ENCODE measurements around the gene MTHFD2L.
A peak's percentile ranks its signal among the peaks of the same experiment; 100 is the strongest.
"Not testable (repeated sequence)": the region's sequence is repeated elsewhere in the genome, so short reads cannot be mapped to it uniquely, and the experiment has no call there.

The MTHFD2L gene

GRCh38 chr4:74335341-74336021, 177.6 kb downstream of the MTHFD2L start:
- Histone ChIP-seq H3K4me3 (ENCODE audit: low read depth in 1 of 2, low read length in 1 of 2) (no peak overlapping the region), H3K9me3 (peaks cover 4% of the 10 kb centered on the region), H3K36me3 (no peaks in the 10 kb centered on the region), H3K27me3 (no peaks in the 10 kb centered on the region), H3K27ac (no peak overlapping the region), H3K4me1 (ENCODE audit: control insufficient read depth in 1 of 2, insufficient read depth in 1 of 2, low read depth in 1 of 2, low read length in 1 of 2) (peaks cover 5 to 10% of the 10 kb centered on the region in 2 experiments)
- no peak for TF ChIP-seq CTCF (IDR thresholded peaks at IDR 0.05)

- Histone ChIP-seq H3K9me3 (peaks cover 4% of the 10 kb centered on the region), H3K36me3 (no peaks in the 10 kb centered on the region), H3K4me3 (ENCODE audit: low read depth in 1 of 2, low read length in 1 of 2) (no peak overlapping the region), H3K27ac (peak overlapping the region; percentile 30), H3K4me1 (ENCODE audit: control insufficient read depth in 1 of 2, insufficient read depth in 1 of 2, low read depth in 1 of 2, low read length in 1 of 2) (peaks cover 5 to 9% of the 10 kb centered on the region in 2 experiments), H3K27me3 (no peaks in the 10 kb centered on the region)
- no peak for TF ChIP-seq CTCF (IDR thresholded peaks at IDR 0.05)
These were observed 180.9 kb downstream of the MTHFD2L start for GRCh38 chr4:74338792-74339333.

- peaks cover 5 to 9% of the 10 kb centered on the region in 2 experiments for H3K4me1 ChIP-seq (ENCODE audit: control insufficient read depth in 1 of 2, insufficient read depth in 1 of 2, low read depth in 1 of 2, low read length in 1 of 2)
- H3K9me3 ChIP-seq, result peaks cover 4% of the 10 kb centered on the region
- no peaks in the 10 kb centered on the region for H3K36me3 ChIP-seq
- H3K27ac ChIP-seq, result peak overlapping the region; percentile 30
- no peaks in the 10 kb centered on the region for H3K27me3 ChIP-seq
- H3K4me3 ChIP-seq (ENCODE audit: low read depth in 1 of 2, low read length in 1 of 2), result no peak overlapping the region
- TF ChIP-seq CTCF (IDR thresholded peaks at IDR 0.05), result no peak
These were observed 181.6 kb downstream of the MTHFD2L start for GRCh38 chr4:74339501-74339900.

GRCh38 chr4:74340421-74340820, 182.5 kb downstream of the MTHFD2L start:
- not testable (repeated sequence) for H3K9me3 ChIP-seq; H3K4me1 ChIP-seq (ENCODE audit: control insufficient read depth in 1 of 2, insufficient read depth in 1 of 2, low read depth in 1 of 2, low read length in 1 of 2); H3K27me3 ChIP-seq; H3K36me3 ChIP-seq; H3K4me3 ChIP-seq (ENCODE audit: low read depth in 1 of 2, low read length in 1 of 2); H3K27ac ChIP-seq

GRCh38 chr4:74344031-74344430, 186.1 kb downstream of the MTHFD2L start:
- Histone ChIP-seq H3K9me3 (peaks cover 4% of the 10 kb centered on the region), H3K27me3 (no peaks in the 10 kb centered on the region), H3K36me3 (no peaks in the 10 kb centered on the region), H3K27ac (no peak overlapping the region), H3K4me1 (ENCODE audit: control insufficient read depth in 1 of 2, insufficient read depth in 1 of 2, low read depth in 1 of 2, low read length in 1 of 2) (peaks cover 2% of the 10 kb centered on the region in 2 experiments), H3K4me3 (ENCODE audit: low read depth in 1 of 2, low read length in 1 of 2) (no peak overlapping the region)
- TF ChIP-seq CTCF (IDR thresholded peaks at IDR 0.05), result no peak
